ENCODE results near the gene PLA2G2F.
A peak's percentile ranks its signal among the peaks of the same experiment; 100 is the strongest.

Gene PLA2G2F

GRCh38 chr1:20180129-20180843 is 41.2 kb downstream of the PLA2G2F start:
- Mint-ChIP-seq H3K4me1 (peaks cover 15% of the 10 kb centered on the region), H3K27me3 (ENCODE audit: low read depth) (peaks cover 13% of the 10 kb centered on the region), H3K4me3 (no peak overlapping the region), H3K36me3 (ENCODE audit: low read depth) (no peaks in the 10 kb centered on the region), H3K27ac (no peak overlapping the region), H3K9me3 (no peaks in the 10 kb centered on the region)
- TF ChIP-seq CTCF (IDR thresholded peaks at IDR 0.05; ENCODE audit: unreplicated experiment in 3 of 3): no peak

DNA sequence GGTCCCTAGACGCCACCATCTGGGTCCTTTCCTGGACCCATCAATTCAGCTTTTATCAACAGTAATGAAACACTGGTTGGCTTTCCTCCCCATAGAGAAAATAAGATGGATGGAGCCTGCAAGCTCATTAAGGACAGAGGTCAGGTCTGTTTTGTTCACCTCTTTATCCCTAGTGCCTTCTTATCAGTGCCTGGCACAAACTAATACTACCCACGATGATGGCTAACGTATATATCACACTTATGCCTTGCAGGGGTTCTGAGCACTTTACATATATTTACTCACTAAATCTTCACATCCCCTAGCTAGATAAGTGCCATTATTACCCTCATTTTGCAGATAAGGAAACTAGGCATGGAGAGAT is 41.7 kb downstream of the PLA2G2F start:
- Mint-ChIP-seq H3K27me3 (ENCODE audit: low read depth) (peaks cover 13% of the 10 kb centered on the region), H3K4me3 (no peak overlapping the region), H3K36me3 (ENCODE audit: low read depth) (no peaks in the 10 kb centered on the region), H3K4me1 (peaks cover 17% of the 10 kb centered on the region), H3K9me3 (no peaks in the 10 kb centered on the region), H3K27ac (no peak overlapping the region)
- no peak for TF ChIP-seq CTCF (IDR thresholded peaks at IDR 0.05; ENCODE audit: unreplicated experiment in 3 of 3)

DNA sequence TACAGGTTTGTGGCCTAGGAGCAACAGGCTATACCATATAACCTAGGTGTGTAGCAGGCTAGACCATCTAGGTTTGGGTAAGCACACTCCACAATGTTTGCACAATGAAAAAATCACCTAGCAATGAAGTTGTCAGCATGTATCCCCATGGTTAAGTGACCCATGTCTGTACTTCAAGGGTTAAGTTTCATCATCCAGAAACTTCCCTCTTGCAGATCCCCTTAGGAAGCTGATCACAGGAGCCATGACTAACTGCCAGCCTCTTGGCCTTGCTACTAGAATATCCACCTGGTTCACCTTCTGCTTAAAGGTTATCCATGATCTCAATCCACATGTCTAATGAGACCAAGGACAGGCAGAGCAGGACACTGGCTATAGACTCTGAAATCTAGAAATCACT is 43.3 kb downstream of the PLA2G2F start:
- Mint-ChIP-seq H3K27ac (no peak overlapping the region), H3K4me1 (peaks cover 30% of the 10 kb centered on the region), H3K36me3 (ENCODE audit: low read depth) (no peaks in the 10 kb centered on the region), H3K27me3 (ENCODE audit: low read depth) (peaks cover 21% of the 10 kb centered on the region), H3K4me3 (no peak overlapping the region), H3K9me3 (no peaks in the 10 kb centered on the region)
- no peak for TF ChIP-seq CTCF (IDR thresholded peaks at IDR 0.05; ENCODE audit: unreplicated experiment in 3 of 3)

DNA sequence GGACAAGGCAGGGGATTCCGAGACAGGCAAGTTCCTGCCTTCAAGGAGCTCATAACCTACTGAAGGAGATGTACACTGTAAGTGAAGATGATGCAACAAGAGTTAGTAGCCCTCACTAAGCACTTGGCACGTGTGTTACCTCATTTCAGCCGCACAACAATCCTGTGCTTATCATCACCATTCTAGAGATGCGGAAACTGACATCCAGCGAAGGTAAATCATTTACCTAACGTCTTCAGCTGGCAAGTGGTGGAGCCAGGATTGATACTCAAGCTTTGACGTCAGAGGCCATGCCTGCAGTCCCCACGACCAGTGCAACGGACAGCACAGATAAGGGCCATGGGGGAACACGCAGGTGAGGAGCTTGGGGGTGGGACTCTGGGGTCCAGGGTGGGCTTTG is 43.9 kb downstream of the PLA2G2F start:
- TF ChIP-seq CTCF (IDR thresholded peaks at IDR 0.05; ENCODE audit: unreplicated experiment in 3 of 3): no peak
- Mint-ChIP-seq H3K9me3 (no peaks in the 10 kb centered on the region), H3K4me1 (peaks cover 37% of the 10 kb centered on the region), H3K4me3 (no peak overlapping the region), H3K27me3 (ENCODE audit: low read depth) (peaks cover 21% of the 10 kb centered on the region), H3K27ac (no peak overlapping the region), H3K36me3 (ENCODE audit: low read depth) (no peaks in the 10 kb centered on the region)

DNA sequence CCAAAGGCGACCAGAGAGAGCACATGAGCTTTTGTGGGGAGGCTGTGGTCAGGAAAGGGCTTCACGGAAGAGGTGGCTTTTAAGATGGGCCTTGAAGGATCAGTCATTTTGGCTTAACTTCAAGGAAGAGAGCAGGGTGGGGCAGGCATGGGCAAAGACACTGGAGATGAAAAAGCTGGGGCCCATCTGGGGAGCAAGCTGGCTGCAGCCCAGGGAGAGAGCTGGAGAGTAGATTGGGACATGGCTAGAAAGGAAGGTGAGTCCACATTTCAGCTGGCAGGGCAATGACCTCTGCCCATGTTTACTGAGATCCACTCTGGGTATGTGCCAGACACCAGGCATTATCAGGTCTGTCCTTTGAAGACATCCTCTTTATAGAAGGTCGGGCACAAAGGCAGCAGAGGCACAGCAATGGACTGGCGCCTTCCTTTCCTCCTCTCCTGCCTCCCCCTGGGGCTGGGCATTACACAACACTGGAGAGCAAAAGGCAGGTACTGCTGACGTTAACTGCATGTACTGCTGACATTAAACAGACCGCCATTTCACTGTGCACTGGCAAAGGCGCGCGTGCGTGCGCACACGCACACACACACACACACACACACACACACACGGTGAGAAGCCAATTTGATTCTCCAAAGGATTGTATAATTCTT is 44.6 kb downstream of the PLA2G2F start:
- Mint-ChIP-seq H3K27me3 (ENCODE audit: low read depth) (peaks cover 17% of the 10 kb centered on the region), H3K4me3 (peak overlapping the region; percentile 37 to 55 (median 40)), H3K27ac (no peak overlapping the region), H3K36me3 (ENCODE audit: low read depth) (no peaks in the 10 kb centered on the region), H3K4me1 (peaks cover 43% of the 10 kb centered on the region), H3K9me3 (no peaks in the 10 kb centered on the region)
- TF ChIP-seq CTCF (IDR thresholded peaks at IDR 0.05; ENCODE audit: unreplicated experiment in 3 of 3): no peak

DNA sequence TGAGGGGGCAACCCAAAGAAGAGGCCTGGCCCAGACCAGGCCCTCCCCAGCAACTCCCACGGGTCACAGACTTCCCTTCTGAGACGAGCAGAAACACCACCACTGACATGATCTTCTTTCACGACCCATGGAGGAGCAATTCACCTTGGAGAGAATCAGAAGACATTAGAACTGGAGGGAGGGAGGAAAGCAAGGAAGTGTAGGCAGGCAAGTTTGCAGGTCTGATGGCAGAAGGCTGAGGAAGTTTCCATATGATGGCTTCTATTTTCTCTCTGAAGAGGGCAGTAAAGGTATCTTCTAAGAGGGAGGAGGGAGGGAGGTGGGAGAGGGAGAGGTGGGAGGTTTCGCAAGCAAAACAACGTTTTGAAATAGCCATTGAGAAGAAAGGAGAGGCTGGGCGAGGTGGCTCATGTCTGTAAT is 45.4 kb downstream of the PLA2G2F start:
- Mint-ChIP-seq H3K27me3 (ENCODE audit: low read depth) (peaks cover 17% of the 10 kb centered on the region), H3K4me1 (peaks cover 45% of the 10 kb centered on the region), H3K27ac (peak overlapping the region in 1 of 3 experiments; percentile 24), H3K36me3 (ENCODE audit: low read depth) (no peaks in the 10 kb centered on the region), H3K4me3 (peak overlapping the region; percentile 37 to 77 (median 55)), H3K9me3 (no peaks in the 10 kb centered on the region)
- TF ChIP-seq CTCF (IDR thresholded peaks at IDR 0.05; ENCODE audit: unreplicated experiment in 3 of 3): no peak

All from nephron (organoid).